Liver (tissue), 3 donors: ENCODE data around the gene EFHD2.

Experiments
- FOXA2 ChIP-seq: IDR thresholded peaks from 2 replicates; pipeline ENCODE4 v1.6.1; 2016; ENCODE audit warnings: antibody characterized with exemption
- HNF4G ChIP-seq: IDR thresholded peaks from 2 replicates; pipeline ENCODE4 v1.6.1; 2016; ENCODE audit warnings: antibody characterized with exemption
- NR2F2 ChIP-seq: IDR thresholded peaks from 2 replicates; pipeline ENCODE4 v1.6.1; 2016; ENCODE audit warnings: antibody characterized with exemption
- RAD21 ChIP-seq, 2 donors: IDR thresholded peaks; 2 replicates each; pipeline ENCODE4 v1.6.1; 2016; ENCODE audit warnings: antibody characterized with exemption in 2 of 2, mild to moderate bottlenecking in 2 of 2
- SP1 ChIP-seq: IDR thresholded peaks from 2 replicates; pipeline ENCODE4 v1.6.1; 2018; ENCODE audit warnings: antibody characterized with exemption, mild to moderate bottlenecking
- TAF1 ChIP-seq: conservative IDR thresholded peaks from 2 replicates; pipeline ENCODE4 v1.6.1; 2016; ENCODE audit warnings: antibody characterized with exemption, mild to moderate bottlenecking
- YY1 ChIP-seq: IDR thresholded peaks from 2 replicates; pipeline ENCODE4 v1.6.1; 2016; ENCODE audit warnings: antibody characterized with exemption, mild to moderate bottlenecking
- TF ChIP-seq, protein P1 (sequence below): fragments of 150-350 bp; IDR thresholded peaks from 2 replicates; pipeline ENCODE4 v1.5.1; 2017; ENCODE audit warnings: improper control_type of control experiment, low read depth, low read length; ENCODE audit not compliant: missing input control
- TF ChIP-seq, protein P2 (sequence below): IDR thresholded peaks from 2 replicates; pipeline ENCODE4 v1.6.1; 2016; ENCODE audit warnings: antibody characterized with exemption
- TF ChIP-seq, protein P3 (sequence below): IDR thresholded peaks from 2 replicates; pipeline ENCODE4 v1.6.1; 2016; ENCODE audit warnings: antibody characterized with exemption, mild to moderate bottlenecking
- TF ChIP-seq, protein P4 (sequence below): IDR thresholded peaks from 2 replicates; pipeline ENCODE4 v1.6.1; 2016; ENCODE audit warnings: antibody characterized with exemption
- TF ChIP-seq, protein P5 (sequence below): IDR thresholded peaks from 2 replicates; pipeline ENCODE4 v1.6.1; 2016; ENCODE audit warnings: antibody characterized with exemption
- donor health status: healthy.
- donor health status: healthy.

DNA sequence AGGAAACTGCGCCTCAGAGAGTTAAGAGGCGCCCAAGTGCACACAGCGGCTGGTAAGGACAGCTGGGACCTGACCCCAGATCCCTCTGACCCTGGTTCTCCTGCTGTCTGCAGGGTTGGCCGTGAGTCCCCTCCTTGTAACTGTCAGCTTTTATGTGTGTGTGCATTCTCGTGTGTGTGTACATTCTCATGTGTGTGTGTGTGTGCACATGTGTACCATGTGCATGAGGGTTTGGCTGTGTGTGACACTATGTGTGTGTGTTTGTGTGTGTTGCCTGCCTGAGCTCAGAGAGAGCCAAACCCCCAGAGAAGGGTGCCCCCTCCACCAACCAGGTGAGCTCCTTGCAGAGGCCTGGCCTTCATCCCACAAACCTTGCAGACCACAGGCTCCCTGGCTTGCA lies 25.9 kb upstream of the EFHD2 start:
- TF ChIP-seq, protein P1, sequence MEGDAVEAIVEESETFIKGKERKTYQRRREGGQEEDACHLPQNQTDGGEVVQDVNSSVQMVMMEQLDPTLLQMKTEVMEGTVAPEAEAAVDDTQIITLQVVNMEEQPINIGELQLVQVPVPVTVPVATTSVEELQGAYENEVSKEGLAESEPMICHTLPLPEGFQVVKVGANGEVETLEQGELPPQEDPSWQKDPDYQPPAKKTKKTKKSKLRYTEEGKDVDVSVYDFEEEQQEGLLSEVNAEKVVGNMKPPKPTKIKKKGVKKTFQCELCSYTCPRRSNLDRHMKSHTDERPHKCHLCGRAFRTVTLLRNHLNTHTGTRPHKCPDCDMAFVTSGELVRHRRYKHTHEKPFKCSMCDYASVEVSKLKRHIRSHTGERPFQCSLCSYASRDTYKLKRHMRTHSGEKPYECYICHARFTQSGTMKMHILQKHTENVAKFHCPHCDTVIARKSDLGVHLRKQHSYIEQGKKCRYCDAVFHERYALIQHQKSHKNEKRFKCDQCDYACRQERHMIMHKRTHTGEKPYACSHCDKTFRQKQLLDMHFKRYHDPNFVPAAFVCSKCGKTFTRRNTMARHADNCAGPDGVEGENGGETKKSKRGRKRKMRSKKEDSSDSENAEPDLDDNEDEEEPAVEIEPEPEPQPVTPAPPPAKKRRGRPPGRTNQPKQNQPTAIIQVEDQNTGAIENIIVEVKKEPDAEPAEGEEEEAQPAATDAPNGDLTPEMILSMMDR = no peak
- TF ChIP-seq YY1 = no peak
- TF ChIP-seq, protein P2, sequence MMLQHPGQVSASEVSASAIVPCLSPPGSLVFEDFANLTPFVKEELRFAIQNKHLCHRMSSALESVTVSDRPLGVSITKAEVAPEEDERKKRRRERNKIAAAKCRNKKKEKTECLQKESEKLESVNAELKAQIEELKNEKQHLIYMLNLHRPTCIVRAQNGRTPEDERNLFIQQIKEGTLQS = no peak
- TF ChIP-seq, protein P3, sequence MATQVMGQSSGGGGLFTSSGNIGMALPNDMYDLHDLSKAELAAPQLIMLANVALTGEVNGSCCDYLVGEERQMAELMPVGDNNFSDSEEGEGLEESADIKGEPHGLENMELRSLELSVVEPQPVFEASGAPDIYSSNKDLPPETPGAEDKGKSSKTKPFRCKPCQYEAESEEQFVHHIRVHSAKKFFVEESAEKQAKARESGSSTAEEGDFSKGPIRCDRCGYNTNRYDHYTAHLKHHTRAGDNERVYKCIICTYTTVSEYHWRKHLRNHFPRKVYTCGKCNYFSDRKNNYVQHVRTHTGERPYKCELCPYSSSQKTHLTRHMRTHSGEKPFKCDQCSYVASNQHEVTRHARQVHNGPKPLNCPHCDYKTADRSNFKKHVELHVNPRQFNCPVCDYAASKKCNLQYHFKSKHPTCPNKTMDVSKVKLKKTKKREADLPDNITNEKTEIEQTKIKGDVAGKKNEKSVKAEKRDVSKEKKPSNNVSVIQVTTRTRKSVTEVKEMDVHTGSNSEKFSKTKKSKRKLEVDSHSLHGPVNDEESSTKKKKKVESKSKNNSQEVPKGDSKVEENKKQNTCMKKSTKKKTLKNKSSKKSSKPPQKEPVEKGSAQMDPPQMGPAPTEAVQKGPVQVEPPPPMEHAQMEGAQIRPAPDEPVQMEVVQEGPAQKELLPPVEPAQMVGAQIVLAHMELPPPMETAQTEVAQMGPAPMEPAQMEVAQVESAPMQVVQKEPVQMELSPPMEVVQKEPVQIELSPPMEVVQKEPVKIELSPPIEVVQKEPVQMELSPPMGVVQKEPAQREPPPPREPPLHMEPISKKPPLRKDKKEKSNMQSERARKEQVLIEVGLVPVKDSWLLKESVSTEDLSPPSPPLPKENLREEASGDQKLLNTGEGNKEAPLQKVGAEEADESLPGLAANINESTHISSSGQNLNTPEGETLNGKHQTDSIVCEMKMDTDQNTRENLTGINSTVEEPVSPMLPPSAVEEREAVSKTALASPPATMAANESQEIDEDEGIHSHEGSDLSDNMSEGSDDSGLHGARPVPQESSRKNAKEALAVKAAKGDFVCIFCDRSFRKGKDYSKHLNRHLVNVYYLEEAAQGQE = no peak
- TF ChIP-seq, protein P4, sequence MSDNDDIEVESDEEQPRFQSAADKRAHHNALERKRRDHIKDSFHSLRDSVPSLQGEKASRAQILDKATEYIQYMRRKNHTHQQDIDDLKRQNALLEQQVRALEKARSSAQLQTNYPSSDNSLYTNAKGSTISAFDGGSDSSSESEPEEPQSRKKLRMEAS = no peak
- TF ChIP-seq, protein P5, sequence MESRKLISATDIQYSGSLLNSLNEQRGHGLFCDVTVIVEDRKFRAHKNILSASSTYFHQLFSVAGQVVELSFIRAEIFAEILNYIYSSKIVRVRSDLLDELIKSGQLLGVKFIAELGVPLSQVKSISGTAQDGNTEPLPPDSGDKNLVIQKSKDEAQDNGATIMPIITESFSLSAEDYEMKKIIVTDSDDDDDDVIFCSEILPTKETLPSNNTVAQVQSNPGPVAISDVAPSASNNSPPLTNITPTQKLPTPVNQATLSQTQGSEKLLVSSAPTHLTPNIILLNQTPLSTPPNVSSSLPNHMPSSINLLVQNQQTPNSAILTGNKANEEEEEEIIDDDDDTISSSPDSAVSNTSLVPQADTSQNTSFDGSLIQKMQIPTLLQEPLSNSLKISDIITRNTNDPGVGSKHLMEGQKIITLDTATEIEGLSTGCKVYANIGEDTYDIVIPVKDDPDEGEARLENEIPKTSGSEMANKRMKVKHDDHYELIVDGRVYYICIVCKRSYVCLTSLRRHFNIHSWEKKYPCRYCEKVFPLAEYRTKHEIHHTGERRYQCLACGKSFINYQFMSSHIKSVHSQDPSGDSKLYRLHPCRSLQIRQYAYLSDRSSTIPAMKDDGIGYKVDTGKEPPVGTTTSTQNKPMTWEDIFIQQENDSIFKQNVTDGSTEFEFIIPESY = no peak
- no peak for TF ChIP-seq RAD21 (IDR thresholded peaks at IDR 0.05)
- no peak for TF ChIP-seq HNF4G
- no peak for TF ChIP-seq SP1
- TF ChIP-seq NR2F2 = no peak
- no peak for TF ChIP-seq FOXA2
- TF ChIP-seq TAF1 = no peak
